ENCODE measurements around the gene CABP7.

DNA sequence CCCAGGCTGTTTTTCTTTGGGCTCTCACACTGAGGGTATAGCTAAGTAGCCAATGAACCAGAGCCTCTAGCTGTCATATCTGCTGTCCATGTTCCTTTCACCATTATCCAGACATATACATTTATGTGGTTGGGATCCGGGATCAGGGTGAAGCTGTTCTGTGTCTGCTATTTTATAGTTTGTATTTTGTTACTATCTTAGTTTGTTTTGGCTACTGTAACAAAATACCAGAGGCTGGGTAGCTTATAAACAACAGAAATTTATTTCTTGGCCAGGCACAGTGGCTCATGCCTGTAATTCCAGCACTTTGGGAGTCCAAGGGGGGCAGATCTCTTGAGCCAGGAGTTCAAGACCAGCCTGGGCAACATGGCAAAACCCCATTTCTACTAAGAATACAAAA, 40.5 kb upstream of the CABP7 start:
- TF ChIP-seq CTCF (optimal IDR thresholded peaks at IDR 0.05 in 1 of 3, IDR thresholded peaks at IDR 0.05 in 1 of 3, conservative IDR thresholded peaks at IDR 0.05 in 1 of 3; ENCODE audit: extremely low read depth in 1 of 3, insufficient read depth in 2 of 3, low read length in 3 of 3) (no peak), EZH2 (IDR thresholded peaks at IDR 0.05; ENCODE audit: low read length) (no peak)
